ENCODE results near the gene CIB2. TPM values are rescaled to one million over a fixed set of nuclear protein-coding genes. Genes with fewer than 3 reads are reported as not detected.

CIB2 gene
- total RNA-seq, 1 experiment from 2014 or later: 17.3 TPM

GRCh38 chr15:78056714-78057269 lies 74.5 kb downstream of the CIB2 start:
- RAD21 ChIA-PET (ENCODE audit: low non-redundant PET in 1 of 2, low total read pairs in 2 of 2, uncharacterized antibody in 2 of 2, unreplicated experiment in 2 of 2): no interaction called here

GRCh38 chr15:78055919-78056713 lies 75.1 kb downstream of the CIB2 start:
- peaks cover 17 to 31% of the 10 kb centered on the region in 2 experiments for H3K4me1 ChIP-seq (ENCODE audit: control insufficient read depth in 1 of 2, insufficient read depth in 2 of 2, low read length in 2 of 2)
- ATAC-seq (peak; percentile 70), DNase-seq (ENCODE audit: low read depth, low spot score) (no peak)
- no peak overlapping the region for H3K27ac ChIP-seq (ENCODE audit: low read depth, low read length)
- no TSS peak for BruUV-seq (replicated peaks)
- no peak overlapping the region for H2AFZ ChIP-seq (ENCODE audit: low read depth, low read length, poor library complexity, severe bottlenecking)
- H3K9me2 ChIP-seq (ENCODE audit: insufficient read depth): no peaks in the 10 kb centered on the region
- ChIA-PET POLR2A (no interaction called here), CTCF (no interaction called here), RAD21 (ENCODE audit: low non-redundant PET in 1 of 2, low total read pairs in 2 of 2, uncharacterized antibody in 2 of 2, unreplicated experiment in 2 of 2) (no interaction called here)
- H3K9ac ChIP-seq (ENCODE audit: low read length): no peak overlapping the region
- H3K9me3 ChIP-seq (ENCODE audit: control insufficient read depth in 1 of 2, insufficient read depth in 1 of 2, low read depth in 1 of 2, low read length in 2 of 2): no peaks in the 10 kb centered on the region
- H3K79me2 ChIP-seq (ENCODE audit: insufficient read depth, low read length): no peaks in the 10 kb centered on the region; the same call in 1 of the 2 replicates
- intact Hi-C loops (cut with micrococcal nuclease): no loop called here
- H4K20me1 ChIP-seq (ENCODE audit: insufficient read depth): no peaks in the 10 kb centered on the region
- H3K4me3 ChIP-seq (replicated peaks in 1 of 2; ENCODE audit: low read depth in 1 of 2, low read length in 2 of 2): no peak overlapping the region
- H3K4me2 ChIP-seq (ENCODE audit: low read length): peak overlapping the region; percentile 43
- H3K36me3 ChIP-seq (ENCODE audit: control insufficient read depth in 1 of 2, insufficient read depth in 2 of 2, low read length in 2 of 2): no peaks in the 10 kb centered on the region
- H3K27me3 ChIP-seq (ENCODE audit: insufficient read depth, low read length): no peaks in the 10 kb centered on the region
- TF ChIP-seq SRF (IDR thresholded peaks at IDR 0.05; ENCODE audit: low read depth): no peak
- no peak for TF ChIP-seq SP1 (IDR thresholded peaks at IDR 0.05; ENCODE audit: low read depth)
- TF ChIP-seq, protein P1, sequence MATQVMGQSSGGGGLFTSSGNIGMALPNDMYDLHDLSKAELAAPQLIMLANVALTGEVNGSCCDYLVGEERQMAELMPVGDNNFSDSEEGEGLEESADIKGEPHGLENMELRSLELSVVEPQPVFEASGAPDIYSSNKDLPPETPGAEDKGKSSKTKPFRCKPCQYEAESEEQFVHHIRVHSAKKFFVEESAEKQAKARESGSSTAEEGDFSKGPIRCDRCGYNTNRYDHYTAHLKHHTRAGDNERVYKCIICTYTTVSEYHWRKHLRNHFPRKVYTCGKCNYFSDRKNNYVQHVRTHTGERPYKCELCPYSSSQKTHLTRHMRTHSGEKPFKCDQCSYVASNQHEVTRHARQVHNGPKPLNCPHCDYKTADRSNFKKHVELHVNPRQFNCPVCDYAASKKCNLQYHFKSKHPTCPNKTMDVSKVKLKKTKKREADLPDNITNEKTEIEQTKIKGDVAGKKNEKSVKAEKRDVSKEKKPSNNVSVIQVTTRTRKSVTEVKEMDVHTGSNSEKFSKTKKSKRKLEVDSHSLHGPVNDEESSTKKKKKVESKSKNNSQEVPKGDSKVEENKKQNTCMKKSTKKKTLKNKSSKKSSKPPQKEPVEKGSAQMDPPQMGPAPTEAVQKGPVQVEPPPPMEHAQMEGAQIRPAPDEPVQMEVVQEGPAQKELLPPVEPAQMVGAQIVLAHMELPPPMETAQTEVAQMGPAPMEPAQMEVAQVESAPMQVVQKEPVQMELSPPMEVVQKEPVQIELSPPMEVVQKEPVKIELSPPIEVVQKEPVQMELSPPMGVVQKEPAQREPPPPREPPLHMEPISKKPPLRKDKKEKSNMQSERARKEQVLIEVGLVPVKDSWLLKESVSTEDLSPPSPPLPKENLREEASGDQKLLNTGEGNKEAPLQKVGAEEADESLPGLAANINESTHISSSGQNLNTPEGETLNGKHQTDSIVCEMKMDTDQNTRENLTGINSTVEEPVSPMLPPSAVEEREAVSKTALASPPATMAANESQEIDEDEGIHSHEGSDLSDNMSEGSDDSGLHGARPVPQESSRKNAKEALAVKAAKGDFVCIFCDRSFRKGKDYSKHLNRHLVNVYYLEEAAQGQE (IDR thresholded peaks at IDR 0.05; ENCODE audit: low read depth): no peak
- no peak for TF ChIP-seq EZH2 (IDR thresholded peaks at IDR 0.05)
- TF ChIP-seq, protein P2, sequence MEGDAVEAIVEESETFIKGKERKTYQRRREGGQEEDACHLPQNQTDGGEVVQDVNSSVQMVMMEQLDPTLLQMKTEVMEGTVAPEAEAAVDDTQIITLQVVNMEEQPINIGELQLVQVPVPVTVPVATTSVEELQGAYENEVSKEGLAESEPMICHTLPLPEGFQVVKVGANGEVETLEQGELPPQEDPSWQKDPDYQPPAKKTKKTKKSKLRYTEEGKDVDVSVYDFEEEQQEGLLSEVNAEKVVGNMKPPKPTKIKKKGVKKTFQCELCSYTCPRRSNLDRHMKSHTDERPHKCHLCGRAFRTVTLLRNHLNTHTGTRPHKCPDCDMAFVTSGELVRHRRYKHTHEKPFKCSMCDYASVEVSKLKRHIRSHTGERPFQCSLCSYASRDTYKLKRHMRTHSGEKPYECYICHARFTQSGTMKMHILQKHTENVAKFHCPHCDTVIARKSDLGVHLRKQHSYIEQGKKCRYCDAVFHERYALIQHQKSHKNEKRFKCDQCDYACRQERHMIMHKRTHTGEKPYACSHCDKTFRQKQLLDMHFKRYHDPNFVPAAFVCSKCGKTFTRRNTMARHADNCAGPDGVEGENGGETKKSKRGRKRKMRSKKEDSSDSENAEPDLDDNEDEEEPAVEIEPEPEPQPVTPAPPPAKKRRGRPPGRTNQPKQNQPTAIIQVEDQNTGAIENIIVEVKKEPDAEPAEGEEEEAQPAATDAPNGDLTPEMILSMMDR (IDR thresholded peaks at IDR 0.05 in 2 of 3, conservative IDR thresholded peaks at IDR 0.05 in 1 of 3; ENCODE audit: borderline replicate concordance in 1 of 3, insufficient read depth in 1 of 3, low read depth in 2 of 3, low read length in 2 of 3): no peak
- no peak for TF ChIP-seq RAD21 (IDR thresholded peaks at IDR 0.05; ENCODE audit: low read depth)
- TF ChIP-seq ZNF274 (IDR thresholded peaks at IDR 0.05; ENCODE audit: low read depth, low read length): no peak
- TF ChIP-seq, protein P3, sequence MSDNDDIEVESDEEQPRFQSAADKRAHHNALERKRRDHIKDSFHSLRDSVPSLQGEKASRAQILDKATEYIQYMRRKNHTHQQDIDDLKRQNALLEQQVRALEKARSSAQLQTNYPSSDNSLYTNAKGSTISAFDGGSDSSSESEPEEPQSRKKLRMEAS (IDR thresholded peaks at IDR 0.05): no peak
- no peak for TF ChIP-seq EGR1 (IDR thresholded peaks at IDR 0.05; ENCODE audit: low read depth)
- TF ChIP-seq ZFX (IDR thresholded peaks at IDR 0.05): no peak
- TF ChIP-seq JUND (IDR thresholded peaks at IDR 0.05): no peak
- no peak for TF ChIP-seq TCF7L2 (IDR thresholded peaks at IDR 0.05; ENCODE audit: borderline replicate concordance, extremely low read depth, insufficient read depth, insufficient read length)
- no peak for TF ChIP-seq CEBPB (IDR thresholded peaks at IDR 0.05; ENCODE audit: low read depth)

More at GRCh38 chr15:78056714-78057269, 74.5 kb downstream of the CIB2 start:
- intact Hi-C loops (cut with micrococcal nuclease): no loop called here
- no TSS peak for BruUV-seq (replicated peaks)
- ChIA-PET CTCF (no interaction called here), POLR2A (no interaction called here)
- H3K4me2 ChIP-seq (ENCODE audit: low read length): peak overlapping the region; percentile 43
- no peaks in the 10 kb centered on the region for H3K9me3 ChIP-seq (ENCODE audit: control insufficient read depth in 1 of 2, insufficient read depth in 1 of 2, low read depth in 1 of 2, low read length in 2 of 2)
- no peak for DNase-seq (ENCODE audit: low read depth, low spot score)
- H3K79me2 ChIP-seq (ENCODE audit: insufficient read depth, low read length): no peaks in the 10 kb centered on the region; the same call in none of the 2 replicates
- H4K20me1 ChIP-seq (ENCODE audit: insufficient read depth): no peaks in the 10 kb centered on the region
- H3K4me3 ChIP-seq (replicated peaks in 1 of 2; ENCODE audit: low read depth in 1 of 2, low read length in 2 of 2): no peak overlapping the region
- H3K9ac ChIP-seq (ENCODE audit: low read length): no peak overlapping the region
- no peaks in the 10 kb centered on the region for H3K27me3 ChIP-seq (ENCODE audit: insufficient read depth, low read length)
- no peaks in the 10 kb centered on the region for H3K36me3 ChIP-seq (ENCODE audit: control insufficient read depth in 1 of 2, insufficient read depth in 2 of 2, low read length in 2 of 2)
- 0 out of 2 replicates have a peak overlapping the region, but pooled peaks have one; percentile 4 for H3K27ac ChIP-seq (ENCODE audit: low read depth, low read length)
- no peak overlapping the region for H2AFZ ChIP-seq (ENCODE audit: low read depth, low read length, poor library complexity, severe bottlenecking)
- ATAC-seq: peak; percentile 58
- H3K4me1 ChIP-seq (ENCODE audit: control insufficient read depth in 1 of 2, insufficient read depth in 2 of 2, low read length in 2 of 2): peaks cover 16 to 31% of the 10 kb centered on the region in 2 experiments
- TF ChIP-seq JUND (IDR thresholded peaks at IDR 0.05) (0 out of 2 replicates have a peak, but pooled peaks have one; percentile 3), EZH2 (IDR thresholded peaks at IDR 0.05) (no peak), ZNF274 (IDR thresholded peaks at IDR 0.05; ENCODE audit: low read depth, low read length) (no peak), FOSL1 (IDR thresholded peaks at IDR 0.05; ENCODE audit: low read depth) (peak; percentile 29; the same call in 1 of the 2 replicates)
- no peaks in the 10 kb centered on the region for H3K9me2 ChIP-seq (ENCODE audit: insufficient read depth)

All from HCT116 (cell line).